Kidney epithelial cell (primary cell): ENCODE measurements around the gene TCF7L2. TPM values are rescaled to one million over a fixed set of nuclear protein-coding genes. Genes with fewer than 3 reads are reported as not detected.

Source experiments
- DNase-seq: peaks from one replicate; pipeline ENCODE4 v3.0.0-alpha.2; 2010; ENCODE audit warnings: low read depth
- H3K27me3 ChIP-seq: 2 replicates; pipeline ENCODE4 v1.6.0; 2011; ENCODE audit warnings: low read length; ENCODE audit not compliant: control insufficient read depth, insufficient read depth
- H3K36me3 ChIP-seq: 2 replicates; pipeline ENCODE4 v1.5.1; 2011; ENCODE audit warnings: low read length; ENCODE audit not compliant: control insufficient read depth, insufficient read depth
- H3K4me3 ChIP-seq: 2 replicates; pipeline ENCODE4 v1.5.1; 2011; ENCODE audit warnings: low read depth, mild to moderate bottlenecking, control low read depth, low read length
- total RNA-seq: library from RNA; depleted of rRNA; stranded (reverse); fragments of >200 nt; gene quantifications from 2 replicates; pipeline ENCODE4 v1.2.3, GENCODE V29; 2015
- TF ChIP-seq, protein P1 (sequence below): IDR thresholded peaks from 2 replicates; pipeline ENCODE4 v1.5.1; 2011; ENCODE audit warnings: mild to moderate bottlenecking, moderate library complexity, low read length, control low read depth, inconsistent platforms; ENCODE audit not compliant: insufficient read depth, poor library complexity, severe bottlenecking

The TCF7L2 gene
- total RNA-seq, 1 donor from 2014 or later = 3.4 TPM

DNA sequence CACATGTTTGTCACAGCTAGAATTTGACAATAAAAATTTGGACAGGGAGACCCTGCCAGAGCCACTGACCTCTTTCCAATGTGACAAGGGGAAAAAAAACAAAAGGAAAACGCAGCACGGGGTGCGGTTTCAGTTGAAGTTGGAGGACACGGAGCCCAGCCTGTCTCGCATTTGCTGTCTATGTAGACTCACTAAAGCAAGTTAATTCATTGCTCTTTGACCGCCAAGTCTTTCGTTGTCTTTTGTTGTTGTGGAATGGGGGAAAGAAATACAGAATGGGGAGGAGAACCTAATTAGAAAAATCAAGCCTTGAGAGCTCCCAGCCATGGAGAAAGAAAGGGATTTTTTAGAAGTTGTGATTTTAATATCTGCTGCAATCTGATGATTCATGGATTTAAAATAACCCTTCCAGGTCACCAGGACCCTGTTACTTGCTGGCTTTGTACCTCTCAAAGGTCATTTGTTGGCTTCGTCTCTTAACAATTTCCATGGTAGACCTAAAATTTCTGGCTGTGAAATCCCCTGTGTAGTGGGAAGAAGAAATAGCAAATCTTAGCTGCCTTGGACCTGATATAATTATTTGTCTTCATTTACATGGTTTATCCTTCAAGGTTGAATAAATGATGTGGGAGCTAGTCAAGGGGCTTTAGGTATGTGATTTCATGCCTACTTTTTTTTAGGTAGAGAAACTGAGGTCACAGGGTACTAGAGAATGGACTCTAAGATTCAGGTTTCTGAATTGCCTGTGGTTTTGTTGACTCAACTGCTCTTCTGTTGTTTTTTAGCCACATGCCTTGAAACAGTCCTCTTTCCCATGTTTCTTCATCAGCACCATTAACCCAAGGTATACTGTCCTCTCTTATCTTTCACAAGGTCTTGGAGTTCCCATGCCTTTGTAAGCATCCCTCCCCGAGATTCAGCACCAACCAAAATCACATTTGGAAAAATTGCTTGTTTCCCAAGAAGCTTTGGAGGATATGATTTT, 78.7 kb downstream of the TCF7L2 start:
- no peaks in the 10 kb centered on the region for H3K27me3 ChIP-seq
- no peak for DNase-seq
- TF ChIP-seq, protein P1, sequence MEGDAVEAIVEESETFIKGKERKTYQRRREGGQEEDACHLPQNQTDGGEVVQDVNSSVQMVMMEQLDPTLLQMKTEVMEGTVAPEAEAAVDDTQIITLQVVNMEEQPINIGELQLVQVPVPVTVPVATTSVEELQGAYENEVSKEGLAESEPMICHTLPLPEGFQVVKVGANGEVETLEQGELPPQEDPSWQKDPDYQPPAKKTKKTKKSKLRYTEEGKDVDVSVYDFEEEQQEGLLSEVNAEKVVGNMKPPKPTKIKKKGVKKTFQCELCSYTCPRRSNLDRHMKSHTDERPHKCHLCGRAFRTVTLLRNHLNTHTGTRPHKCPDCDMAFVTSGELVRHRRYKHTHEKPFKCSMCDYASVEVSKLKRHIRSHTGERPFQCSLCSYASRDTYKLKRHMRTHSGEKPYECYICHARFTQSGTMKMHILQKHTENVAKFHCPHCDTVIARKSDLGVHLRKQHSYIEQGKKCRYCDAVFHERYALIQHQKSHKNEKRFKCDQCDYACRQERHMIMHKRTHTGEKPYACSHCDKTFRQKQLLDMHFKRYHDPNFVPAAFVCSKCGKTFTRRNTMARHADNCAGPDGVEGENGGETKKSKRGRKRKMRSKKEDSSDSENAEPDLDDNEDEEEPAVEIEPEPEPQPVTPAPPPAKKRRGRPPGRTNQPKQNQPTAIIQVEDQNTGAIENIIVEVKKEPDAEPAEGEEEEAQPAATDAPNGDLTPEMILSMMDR = no peak
- no peak overlapping the region for H3K4me3 ChIP-seq
- H3K36me3 ChIP-seq = no peaks in the 10 kb centered on the region

GRCh38 chr10:113030453-113030852, 80.4 kb downstream of the TCF7L2 start:
- TF ChIP-seq, protein P1 = no peak
- no peaks in the 10 kb centered on the region for H3K27me3 ChIP-seq
- H3K36me3 ChIP-seq = no peaks in the 10 kb centered on the region
- no peak overlapping the region for H3K4me3 ChIP-seq
- no peak for DNase-seq

DNA sequence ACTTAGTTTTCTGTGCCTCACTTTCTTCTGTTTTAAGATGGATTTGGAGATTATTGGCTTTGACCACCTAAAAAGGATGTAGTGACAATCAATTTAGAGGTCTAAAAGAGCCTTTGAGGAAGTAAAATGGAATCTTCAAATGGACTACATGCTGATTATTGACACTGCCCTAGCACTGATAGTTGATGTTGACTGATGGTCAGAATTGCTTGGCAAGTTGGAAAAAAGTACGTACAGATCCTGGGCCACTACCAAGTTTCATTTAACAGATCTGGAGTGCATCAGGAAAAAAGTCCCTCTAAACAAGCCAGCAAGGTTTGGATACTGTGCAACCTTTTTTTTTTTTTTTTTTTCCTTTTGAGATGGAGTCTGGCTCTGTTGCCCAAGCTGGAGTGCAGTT, 81.1 kb downstream of the TCF7L2 start:
- H3K4me3 ChIP-seq = no peak overlapping the region
- TF ChIP-seq, protein P1 = no peak
- no peaks in the 10 kb centered on the region for H3K27me3 ChIP-seq
- no peaks in the 10 kb centered on the region for H3K36me3 ChIP-seq
- no peak for DNase-seq

DNA sequence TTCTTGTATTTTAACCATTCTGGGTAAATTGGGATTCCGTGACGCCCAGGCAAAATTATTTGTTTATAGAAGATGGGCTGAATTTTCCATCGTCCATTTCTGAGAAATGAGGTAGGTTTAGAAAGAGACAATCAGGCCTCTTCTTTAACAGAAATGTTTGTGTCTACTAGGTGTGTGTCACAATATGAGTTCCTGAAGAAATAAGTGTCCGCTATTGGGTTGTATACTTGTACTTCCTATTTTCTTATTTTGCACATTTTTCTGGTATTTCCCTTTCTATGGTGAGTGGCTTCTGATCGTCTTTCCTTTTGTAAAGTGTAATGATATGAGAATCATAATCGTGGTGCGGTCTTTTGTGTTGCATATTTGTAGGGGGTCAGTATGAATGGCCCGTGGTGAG, 83.9 kb downstream of the TCF7L2 start:
- DNase-seq = no peak
- no peaks in the 10 kb centered on the region for H3K27me3 ChIP-seq
- no peaks in the 10 kb centered on the region for H3K36me3 ChIP-seq
- TF ChIP-seq, protein P1 = no peak
- H3K4me3 ChIP-seq = no peak overlapping the region

- H3K36me3 ChIP-seq = no peaks in the 10 kb centered on the region
- DNase-seq = no peak
- H3K27me3 ChIP-seq = no peaks in the 10 kb centered on the region
- TF ChIP-seq, protein P1 = no peak
- no peak overlapping the region for H3K4me3 ChIP-seq
These were observed 85.8 kb downstream of the TCF7L2 start for GRCh38 chr10:113035732-113036312.
